Retinal pigment epithelial cell (primary cell): ENCODE measurements around the gene TDRD9.
"Not testable (repeated sequence)": the region's sequence is repeated elsewhere in the genome, so short reads cannot be mapped to it uniquely, and the experiment has no call there.

Source experiments
- DNase-seq: peaks from one replicate; pipeline ENCODE4 v3.0.0-alpha.2; 2010; ENCODE audit warnings: low read depth
- H3K4me3 ChIP-seq: 2 replicates; pipeline ENCODE4 v1.5.1; 2011; ENCODE audit warnings: mild to moderate bottlenecking, low read length, control low read depth, moderate library complexity
- TF ChIP-seq, protein P1 (sequence below): conservative IDR thresholded peaks from 2 replicates; pipeline ENCODE4 v1.5.1; 2011; ENCODE audit warnings: low read depth, low read length, control low read depth, inconsistent platforms

TDRD9 gene

DNA sequence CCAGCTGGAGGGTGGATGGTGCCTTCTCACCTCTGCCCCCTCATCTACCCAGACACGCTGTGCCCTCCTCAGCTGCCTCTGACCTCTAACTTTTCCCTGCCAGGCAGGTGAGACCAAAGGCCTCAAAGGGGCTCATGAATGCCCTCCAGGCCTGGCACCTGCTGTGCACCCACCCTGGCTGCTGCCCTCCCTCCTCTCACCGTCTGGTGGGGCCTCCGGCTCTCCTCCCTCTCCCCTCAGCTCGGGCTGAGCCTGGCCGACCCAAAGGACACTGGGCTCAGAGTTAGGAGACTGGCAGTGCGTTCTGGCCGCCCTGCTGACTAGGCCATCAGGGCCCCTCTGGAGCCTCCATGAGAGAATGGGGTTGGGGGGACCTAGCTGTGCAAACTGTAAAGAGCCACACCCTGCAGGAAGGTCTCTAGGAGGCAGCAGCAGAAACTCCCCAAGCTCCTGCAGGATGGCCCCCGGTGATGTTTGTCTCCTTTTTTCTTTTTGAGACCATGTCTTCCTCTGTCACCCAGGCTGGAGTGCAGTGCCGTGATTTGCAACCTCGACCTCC is 40.6 kb upstream of the TDRD9 start:
- TF ChIP-seq, protein P1, sequence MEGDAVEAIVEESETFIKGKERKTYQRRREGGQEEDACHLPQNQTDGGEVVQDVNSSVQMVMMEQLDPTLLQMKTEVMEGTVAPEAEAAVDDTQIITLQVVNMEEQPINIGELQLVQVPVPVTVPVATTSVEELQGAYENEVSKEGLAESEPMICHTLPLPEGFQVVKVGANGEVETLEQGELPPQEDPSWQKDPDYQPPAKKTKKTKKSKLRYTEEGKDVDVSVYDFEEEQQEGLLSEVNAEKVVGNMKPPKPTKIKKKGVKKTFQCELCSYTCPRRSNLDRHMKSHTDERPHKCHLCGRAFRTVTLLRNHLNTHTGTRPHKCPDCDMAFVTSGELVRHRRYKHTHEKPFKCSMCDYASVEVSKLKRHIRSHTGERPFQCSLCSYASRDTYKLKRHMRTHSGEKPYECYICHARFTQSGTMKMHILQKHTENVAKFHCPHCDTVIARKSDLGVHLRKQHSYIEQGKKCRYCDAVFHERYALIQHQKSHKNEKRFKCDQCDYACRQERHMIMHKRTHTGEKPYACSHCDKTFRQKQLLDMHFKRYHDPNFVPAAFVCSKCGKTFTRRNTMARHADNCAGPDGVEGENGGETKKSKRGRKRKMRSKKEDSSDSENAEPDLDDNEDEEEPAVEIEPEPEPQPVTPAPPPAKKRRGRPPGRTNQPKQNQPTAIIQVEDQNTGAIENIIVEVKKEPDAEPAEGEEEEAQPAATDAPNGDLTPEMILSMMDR = no peak
- DNase-seq = no peak

DNA sequence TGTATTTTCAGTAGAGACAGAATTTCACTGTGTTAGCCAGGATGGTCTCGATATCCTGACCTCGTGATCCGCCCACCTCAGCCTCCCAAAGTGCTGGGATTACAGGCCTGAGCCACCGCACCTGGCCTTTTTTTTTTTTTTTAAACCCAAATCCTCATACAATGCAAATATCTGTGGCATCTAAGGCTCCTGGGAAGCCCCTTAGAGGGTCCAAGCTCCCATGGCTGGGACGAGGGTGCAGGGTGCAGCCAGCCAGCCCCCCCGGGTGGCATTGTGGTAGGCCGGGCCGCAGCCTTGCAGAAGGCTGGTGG is 39.3 kb upstream of the TDRD9 start:
- H3K4me3 ChIP-seq, DNase-seq: not testable (repeated sequence)

More for the DNA sequence above, 40.6 kb upstream of the TDRD9 start:
- no peak overlapping the region for H3K4me3 ChIP-seq

DNA sequence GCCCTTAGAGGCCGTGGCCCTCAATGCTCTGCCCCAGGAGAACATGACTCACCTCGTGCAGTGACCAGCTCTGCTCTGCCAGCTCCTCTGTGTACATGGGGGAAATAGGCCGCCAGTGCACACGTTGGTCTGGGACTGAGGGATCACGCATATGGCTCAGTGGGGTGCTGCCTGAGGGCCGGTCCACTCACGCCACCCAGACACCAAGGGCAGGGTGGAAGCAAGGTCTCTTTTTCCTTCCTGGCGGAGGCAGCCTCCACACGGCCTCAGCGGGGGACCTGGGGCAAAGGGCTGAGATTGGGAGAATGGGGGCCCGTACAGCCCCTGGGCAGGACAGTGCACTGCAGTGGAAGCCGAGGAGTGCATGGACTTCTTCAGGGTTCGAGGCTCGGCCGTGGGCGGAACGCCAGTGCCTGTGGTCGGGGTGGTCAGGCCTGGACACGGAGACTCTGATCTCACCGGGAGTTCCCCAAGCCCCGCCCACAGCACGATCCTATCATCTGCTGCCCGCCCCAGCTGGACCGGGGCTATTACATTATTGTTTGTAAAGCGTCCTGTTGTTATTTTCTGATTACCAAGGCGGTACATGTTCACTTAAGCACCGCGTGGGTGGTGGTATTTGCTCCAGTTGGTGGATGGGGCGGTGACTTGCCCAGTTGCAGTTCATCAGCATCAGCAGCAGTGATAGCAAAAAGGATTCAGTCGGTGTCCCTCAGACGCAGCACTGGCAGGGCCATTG is 38.8 kb upstream of the TDRD9 start:
- no peak for DNase-seq
- TF ChIP-seq, protein P1 = no peak
- H3K4me3 ChIP-seq = no peak overlapping the region

DNA sequence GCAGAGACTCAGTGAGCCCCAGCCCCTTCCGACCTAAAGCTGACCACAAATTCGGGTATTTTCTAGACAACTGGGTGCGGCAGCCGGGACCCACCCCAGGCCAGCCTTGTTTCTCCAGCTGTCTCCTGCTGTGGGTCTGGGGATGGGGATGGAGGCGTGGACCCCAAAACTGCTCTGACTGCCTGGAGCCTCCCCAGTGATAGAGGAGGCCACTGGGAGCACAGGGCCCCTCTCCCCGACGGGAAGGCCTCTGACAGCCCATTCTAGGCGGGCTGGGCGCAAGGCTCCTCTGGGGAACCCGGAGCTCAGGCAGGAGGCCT is 38.2 kb upstream of the TDRD9 start:
- no peak overlapping the region for H3K4me3 ChIP-seq
- TF ChIP-seq, protein P1 = no peak
- DNase-seq = no peak

DNA sequence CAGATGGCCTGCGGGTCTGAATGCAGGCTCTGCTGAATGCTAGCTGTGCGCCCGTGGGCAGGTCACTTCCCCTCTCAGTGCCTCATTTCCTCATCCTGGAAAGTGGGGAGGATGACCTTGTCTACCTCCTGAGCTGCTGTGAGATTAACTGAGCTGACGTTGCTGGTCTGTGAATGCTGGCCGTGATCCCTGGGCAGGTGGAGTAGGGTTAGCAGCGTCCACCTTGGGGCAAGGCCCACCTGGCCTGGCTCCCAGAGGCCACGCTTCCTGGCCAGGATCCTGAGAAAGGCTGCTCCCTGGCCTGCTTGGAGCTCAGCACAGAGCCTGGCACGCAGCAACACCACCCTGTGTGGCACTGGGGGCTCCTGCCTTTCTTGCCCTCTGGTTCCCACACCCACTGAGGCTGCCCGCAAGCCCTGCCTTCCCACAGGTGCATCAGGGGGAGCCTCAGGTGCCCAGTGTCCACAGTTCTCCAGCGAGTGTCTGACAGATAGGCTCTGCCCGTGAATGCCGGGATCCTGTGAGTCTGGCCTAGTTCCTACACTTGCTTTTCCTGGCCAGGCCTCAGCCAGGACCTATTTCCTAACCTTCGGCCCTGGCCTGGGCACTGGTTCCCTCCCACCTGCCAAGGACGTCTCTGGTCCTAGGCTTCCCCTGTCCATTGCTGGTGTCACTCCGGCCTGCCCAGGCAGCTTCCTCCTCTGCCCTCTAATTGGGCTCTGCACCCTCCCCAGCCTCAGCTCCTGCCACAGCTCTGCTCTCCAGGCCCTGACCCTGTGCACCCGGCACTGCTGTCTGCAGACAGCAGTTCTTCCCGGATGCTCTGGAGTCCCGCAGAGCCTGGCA is 37.2 kb upstream of the TDRD9 start:
- no peak overlapping the region for H3K4me3 ChIP-seq
- no peak for DNase-seq
- TF ChIP-seq, protein P1 = no peak

DNA sequence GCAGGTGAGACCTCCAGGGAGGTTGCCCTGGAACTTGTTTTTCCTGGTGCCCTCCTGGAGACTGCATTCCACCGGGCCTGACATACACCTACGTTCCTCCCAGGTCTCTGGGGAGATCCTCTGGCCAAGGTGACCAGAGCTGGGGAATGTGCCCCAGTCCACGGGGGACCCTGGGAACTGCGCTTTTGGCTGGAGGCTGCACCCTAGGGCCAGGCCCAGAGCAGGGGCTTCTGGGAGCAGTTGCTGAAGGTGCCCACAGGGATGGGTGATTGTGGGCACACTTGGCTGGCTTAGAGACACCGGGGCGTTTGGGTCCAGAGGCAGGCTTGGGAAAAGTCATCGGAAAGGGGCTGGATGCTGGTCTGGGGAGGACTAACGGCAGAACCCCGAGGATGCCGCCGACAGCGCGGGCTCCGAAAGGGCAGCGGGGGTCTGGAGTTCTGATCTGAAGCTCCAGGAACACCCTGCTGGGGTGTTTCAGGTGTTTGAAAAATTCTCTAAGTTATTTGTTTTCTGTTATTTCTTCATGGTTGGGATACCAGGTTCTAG is 36.5 kb upstream of the TDRD9 start:
- DNase-seq = no peak
- H3K4me3 ChIP-seq = no peak overlapping the region
- TF ChIP-seq, protein P1 = no peak

DNA sequence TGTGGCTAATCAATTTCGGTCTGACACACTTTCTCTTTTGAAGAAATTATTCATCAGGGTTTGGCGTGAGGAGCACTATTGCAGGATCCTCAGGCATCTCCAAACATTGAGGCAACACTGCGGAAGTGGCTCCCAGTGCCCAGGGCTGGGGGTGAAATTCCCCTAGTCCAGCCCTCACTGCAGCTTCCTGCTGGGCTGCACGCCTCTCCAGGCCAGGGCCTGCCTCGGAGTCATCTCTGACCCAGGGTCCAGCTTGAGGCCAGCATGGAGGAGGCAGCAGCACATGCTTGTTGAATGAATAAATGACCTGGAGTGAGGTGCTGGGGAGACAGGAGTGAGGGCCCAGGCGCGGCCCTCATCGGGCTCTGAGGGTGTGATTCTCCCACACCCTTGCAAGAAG is 36.0 kb upstream of the TDRD9 start:
- no peak overlapping the region for H3K4me3 ChIP-seq
- no peak for DNase-seq
- TF ChIP-seq, protein P1 = no peak
